ENCODE data around the gene CCL5. TPM values are rescaled to one million over a fixed set of nuclear protein-coding genes. Genes with fewer than 3 reads are reported as not detected.

The CCL5 gene
- total RNA-seq: 10 to 100 TPM in 1 of 4 donors, 1 to 10 TPM in 3; 5.5 to 10.7 (median 6.0) TPM

- TF ChIP-seq CTCF (IDR thresholded peaks at IDR 0.05): no peak
- peak; percentile 44 for ATAC-seq (ENCODE audit: low FRiP score)
- no peak for DNase-seq (ENCODE audit: low spot score)
These were observed at the start of gene CCL5 for GRCh38 chr17:35879773-35880654. Gene CCL5, minus strand, starts transcription at chr17:35880360.

DNA sequence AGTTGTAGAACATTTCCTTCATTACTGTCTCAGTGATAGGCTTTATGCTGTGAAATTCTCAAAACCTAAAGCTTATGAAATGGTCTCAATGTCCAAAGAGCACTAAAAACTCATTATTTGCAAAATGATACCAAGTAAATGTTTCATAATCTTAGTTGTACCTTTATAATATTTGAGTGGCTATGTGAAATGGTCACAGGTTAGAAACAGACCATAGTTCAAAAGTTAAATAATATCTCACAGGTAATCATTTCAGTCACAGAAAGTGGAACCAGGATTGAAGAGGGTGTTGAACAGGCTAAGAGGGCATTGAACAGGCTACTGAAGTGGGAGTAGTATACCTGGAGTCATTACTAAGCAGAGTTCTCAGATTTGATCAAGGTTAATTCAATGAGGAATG, 47.6 kb upstream of the CCL5 start:
- no peak for TF ChIP-seq CTCF (IDR thresholded peaks at IDR 0.05)
- ATAC-seq (ENCODE audit: low FRiP score) (no peak), DNase-seq (ENCODE audit: low spot score) (no peak)

GRCh38 chr17:35923609-35924114, 43.5 kb upstream of the CCL5 start:
- DNase-seq (ENCODE audit: low spot score): no peak
- no peak for TF ChIP-seq CTCF (IDR thresholded peaks at IDR 0.05)
- no peak for ATAC-seq (ENCODE audit: low FRiP score)

DNA sequence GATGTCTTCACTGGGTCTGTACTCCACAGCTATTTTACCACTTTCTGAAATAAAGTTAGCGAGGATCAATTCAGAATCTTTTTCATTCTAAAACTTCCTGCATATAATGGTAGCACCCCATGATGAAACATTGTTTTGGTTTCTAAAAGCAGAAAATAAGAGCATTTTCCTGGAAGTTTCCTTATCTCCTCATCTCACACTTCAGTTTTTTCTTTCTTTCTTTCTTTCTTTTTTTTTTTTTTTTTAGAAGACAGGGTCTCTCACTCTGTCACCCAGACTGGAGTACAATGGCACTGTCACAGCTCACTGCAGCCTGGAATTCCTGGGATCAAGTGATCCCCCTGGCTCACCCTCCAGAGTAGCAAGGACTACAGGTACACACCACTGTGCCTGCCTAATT, 40.1 kb upstream of the CCL5 start:
- no peak for TF ChIP-seq CTCF (IDR thresholded peaks at IDR 0.05)
- DNase-seq (ENCODE audit: low spot score): no peak
- no peak for ATAC-seq (ENCODE audit: low FRiP score)

DNA sequence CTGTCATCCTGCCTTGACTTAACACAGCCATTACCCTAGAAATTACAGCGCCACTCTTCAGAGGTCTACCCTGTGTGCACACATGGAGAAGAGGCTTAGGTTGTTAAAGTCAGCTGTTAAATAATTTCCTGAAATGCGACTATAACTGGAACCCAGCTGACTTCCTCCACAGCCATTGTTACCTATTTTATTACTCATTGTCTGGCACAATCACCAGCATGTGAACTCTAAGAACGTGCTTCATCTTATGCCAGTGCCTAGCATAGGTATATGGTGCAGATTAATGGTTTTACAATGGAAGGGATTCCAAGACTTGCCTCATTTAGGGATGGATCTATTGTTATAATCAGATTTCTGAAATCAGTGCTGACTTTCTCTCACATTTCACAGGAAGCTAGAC, 38.5 kb upstream of the CCL5 start:
- DNase-seq (ENCODE audit: low spot score) (no peak), ATAC-seq (ENCODE audit: low FRiP score) (no peak)
- TF ChIP-seq CTCF (IDR thresholded peaks at IDR 0.05): no peak

DNA sequence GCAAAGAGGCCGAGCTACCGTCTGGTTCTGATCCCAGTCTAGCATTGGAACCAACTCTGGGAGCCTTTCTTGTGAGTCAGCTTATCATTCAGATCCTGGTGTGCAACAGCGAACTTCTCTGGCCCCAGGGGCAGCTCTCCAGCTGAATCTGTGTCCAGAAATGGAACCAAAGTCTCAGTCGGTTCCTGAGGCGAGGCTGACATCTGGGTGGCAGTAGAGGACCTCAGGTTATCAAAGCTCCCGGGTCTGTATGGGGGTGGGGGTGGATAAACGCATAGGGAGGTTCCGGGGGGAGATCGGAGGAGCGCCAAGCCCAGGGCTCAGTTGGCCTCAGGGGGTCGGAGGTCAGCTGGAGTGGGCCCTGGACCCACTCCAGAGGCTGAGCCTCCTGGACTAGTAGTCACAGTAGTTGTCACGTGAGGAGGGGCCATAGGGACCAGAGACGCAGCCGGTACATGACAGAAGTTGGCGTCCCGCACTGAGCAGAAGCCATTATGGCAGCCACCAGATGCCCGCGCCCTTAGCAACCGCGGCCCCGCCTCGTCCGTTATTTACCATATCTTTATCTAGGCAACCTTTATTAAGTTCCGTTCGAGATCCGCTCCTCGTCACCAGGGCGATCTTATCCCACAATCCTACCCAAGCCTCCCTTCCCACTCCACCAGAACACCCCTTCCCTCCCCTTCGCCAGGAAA, 37.5 kb upstream of the CCL5 start:
- DNase-seq (ENCODE audit: low spot score) (no peak), ATAC-seq (ENCODE audit: low FRiP score) (no peak)
- TF ChIP-seq CTCF (IDR thresholded peaks at IDR 0.05): no peak

All from omental fat pad (tissue), 4 donors.